ENCODE results near the gene VKORC1.

The VKORC1 gene

GRCh38 chr16:31081428-31082351 lies 12.9 kb downstream of the VKORC1 start:
- no peaks in the 10 kb centered on the region for H3K9me3 ChIP-seq
- no peaks in the 10 kb centered on the region; the same call in 1 of the 2 replicates for H3K4me1 ChIP-seq
- no peaks in the 10 kb centered on the region for H3K27me3 ChIP-seq
- no peak for DNase-seq
- no peak for TF ChIP-seq CTCF (IDR thresholded peaks at IDR 0.05; ENCODE audit: low read depth, low read length)
- peaks cover 54% of the 10 kb centered on the region for H3K36me3 ChIP-seq
- H3K4me3 ChIP-seq (ENCODE audit: low read depth, low read length): no peak overlapping the region

- H3K4me3 ChIP-seq (ENCODE audit: low read depth, low read length): no peak overlapping the region
- peaks cover 60% of the 10 kb centered on the region for H3K36me3 ChIP-seq
- no peaks in the 10 kb centered on the region for H3K9me3 ChIP-seq
- TF ChIP-seq CTCF (IDR thresholded peaks at IDR 0.05; ENCODE audit: low read depth, low read length): no peak
- DNase-seq: no peak
- no peaks in the 10 kb centered on the region for H3K27me3 ChIP-seq
- no peaks in the 10 kb centered on the region; the same call in 1 of the 2 replicates for H3K4me1 ChIP-seq
Measured at GRCh38 chr16:31080756-31081419, 13.7 kb downstream of the VKORC1 start.

- H3K9me3 ChIP-seq: no peaks in the 10 kb centered on the region
- TF ChIP-seq CTCF (IDR thresholded peaks at IDR 0.05; ENCODE audit: low read depth, low read length): no peak
- H3K4me1 ChIP-seq: no peaks in the 10 kb centered on the region; the same call in 1 of the 2 replicates
- peaks cover 60% of the 10 kb centered on the region for H3K36me3 ChIP-seq
- H3K4me3 ChIP-seq (ENCODE audit: low read depth, low read length): no peak overlapping the region
- no peak for DNase-seq
- H3K27me3 ChIP-seq: no peaks in the 10 kb centered on the region
Measured at GRCh38 chr16:31080035-31080629, 14.5 kb downstream of the VKORC1 start.

GRCh38 chr16:31079342-31079944 lies 15.2 kb downstream of the VKORC1 start:
- DNase-seq: no peak
- H3K36me3 ChIP-seq: peaks cover 60% of the 10 kb centered on the region

More at GRCh38 chr16:31079342-31079944, 15.2 kb downstream of the VKORC1 start:
- Histone ChIP-seq H3K4me1 (no peaks in the 10 kb centered on the region; the same call in 1 of the 2 replicates), H3K27me3 (no peaks in the 10 kb centered on the region), H3K9me3 (no peaks in the 10 kb centered on the region), H3K4me3 (ENCODE audit: low read depth, low read length) (no peak overlapping the region)
- TF ChIP-seq CTCF (IDR thresholded peaks at IDR 0.05; ENCODE audit: low read depth, low read length): no peak
